GM12878 (cell line): Measurements from ENCODE around the gene AKT1S1. TPM values are rescaled to one million over a fixed set of nuclear protein-coding genes. Genes with fewer than 3 reads are reported as not detected.
A peak's percentile ranks its signal among the peaks of the same experiment; 100 is the strongest.

Source experiments
- ATF2 ChIP-seq: IDR thresholded peaks from 2 replicates; pipeline ENCODE4 v1.6.1; 2012; ENCODE audit warnings: low read length, inconsistent platforms
- ATF7 ChIP-seq: fragments of 450-650 bp; IDR thresholded peaks from 2 replicates; pipeline ENCODE4 v1.6.1; 2016; ENCODE audit warnings: low read depth, mild to moderate bottlenecking
- CBX5 ChIP-seq: sonication (generic); IDR thresholded peaks from 2 replicates; pipeline ENCODE4 v1.6.1; 2016; ENCODE audit warnings: low read depth, moderate library complexity, mild to moderate bottlenecking, inconsistent platforms
- EZH2 ChIP-seq: IDR thresholded peaks from 2 replicates; pipeline ENCODE4 v1.6.1; 2012; ENCODE audit warnings: low read depth, mild to moderate bottlenecking, control low read depth, inconsistent platforms, low read length, borderline replicate concordance; ENCODE audit not compliant: control insufficient read depth
- FOXK2 ChIP-seq: fragments of 450-650 bp; IDR thresholded peaks from 2 replicates; pipeline ENCODE4 v1.6.1; 2017; ENCODE audit warnings: mild to moderate bottlenecking, moderate library complexity
- HCFC1 ChIP-seq: fragments of 150-350 bp; IDR thresholded peaks from 2 replicates; pipeline ENCODE4 v1.6.1; 2014; ENCODE audit warnings: low read length
- IKZF1 ChIP-seq: fragments of 450-650 bp; conservative IDR thresholded peaks from 2 replicates; pipeline ENCODE4 v1.6.1; 2017; ENCODE audit warnings: antibody characterized with exemption, mild to moderate bottlenecking
- JUNB ChIP-seq: IDR thresholded peaks from 2 replicates; pipeline ENCODE4 v1.6.1; 2016; ENCODE audit warnings: antibody characterized with exemption, mild to moderate bottlenecking
- MAX ChIP-seq: IDR thresholded peaks from 2 replicates; pipeline ENCODE4 v1.6.1; 2012; ENCODE audit warnings: low read depth, low read length, improper control_type of control experiment
- MTA2 ChIP-seq: fragments of 450-650 bp; IDR thresholded peaks from 2 replicates; pipeline ENCODE4 v1.6.1; 2016; ENCODE audit warnings: low read depth, mild to moderate bottlenecking, moderate library complexity
- NBN ChIP-seq: fragments of 450-650 bp; IDR thresholded peaks from 2 replicates; pipeline ENCODE4 v1.6.1; 2016
- NR2C1 ChIP-seq: fragments of 450-650 bp; IDR thresholded peaks from 2 replicates; pipeline ENCODE4 v1.6.1; 2017; ENCODE audit warnings: antibody characterized with exemption, mild to moderate bottlenecking, moderate library complexity
- RAD21 ChIP-seq: IDR thresholded peaks from 2 replicates; pipeline ENCODE4 v1.6.1; 2011; ENCODE audit warnings: mild to moderate bottlenecking, low read depth, low read length, moderate library complexity; ENCODE audit not compliant: insufficient read depth
- RCOR1 ChIP-seq: conservative IDR thresholded peaks from 2 replicates; pipeline ENCODE4 v1.6.1; 2012; ENCODE audit warnings: low read depth, low read length, improper control_type of control experiment
- RELB ChIP-seq: fragments of 450-650 bp; IDR thresholded peaks from 2 replicates; pipeline ENCODE4 v1.6.1; 2017; ENCODE audit warnings: low read depth, mild to moderate bottlenecking, moderate library complexity
- SPI1 ChIP-seq: IDR thresholded peaks from 2 replicates; pipeline ENCODE4 v1.6.1; 2011; ENCODE audit warnings: low read depth, mild to moderate bottlenecking, low read length, moderate library complexity, borderline replicate concordance; ENCODE audit not compliant: insufficient read depth
- SREBF1 ChIP-seq: IDR thresholded peaks from 2 replicates; pipeline ENCODE4 v1.6.1; 2012; ENCODE audit warnings: mild to moderate bottlenecking, low read length
- YY1 ChIP-seq: IDR thresholded peaks from 2 replicates; pipeline ENCODE4 v1.6.1; 2011; ENCODE audit warnings: low read depth, mild to moderate bottlenecking, low read length
- ZNF24 ChIP-seq: fragments of 450-650 bp; IDR thresholded peaks from 2 replicates; pipeline ENCODE4 v1.6.1; 2017; ENCODE audit warnings: antibody characterized with exemption, mild to moderate bottlenecking
- ZNF384 ChIP-seq: IDR thresholded peaks from 2 replicates; pipeline ENCODE4 v1.6.1; 2012; ENCODE audit warnings: low read depth, mild to moderate bottlenecking, low read length, improper control_type of control experiment, borderline replicate concordance
- polyA plus RNA-seq, 11 experiments: library from polyadenylated mRNA; depleted of rRNA in 4 of 11; unstranded in 6 of 11; stranded (reverse) in 5 of 11; fragments of >200 nt; fragmentation: Nextera tagmentation in 4 of 11; fragmentation: Illumina TruSeq in 1 of 11; extraction: Ambion mirVana in 4 of 11; extraction: Trizol in 1 of 11; gene quantifications; 1 replicate in 1 of 11; 2 replicates in 10 of 11; pipeline versions ENCODE4 v1.2.1 to v1.2.3, GENCODE V29; 2011 to 2016; ENCODE audit warnings: inconsistent platforms in 2 of 11, missing spikeins in 2 of 11, low read depth in 1 of 11
- total RNA-seq, 4 experiments: library from RNA; depleted of rRNA in 3 of 4; stranded (reverse); fragments of >200 nt in 3 of 4; fragmentation: Illumina TruSeq in 1 of 4; extraction: Trizol in 1 of 4; gene quantifications; 2 replicates each; pipeline versions ENCODE4 v1.2.1 to v1.2.3, GENCODE V29; 2013 to 2021
- TF ChIP-seq, protein P1 (sequence below): fragments of 450-650 bp; IDR thresholded peaks from 2 replicates; pipeline ENCODE4 v1.6.1; 2016; ENCODE audit warnings: mild to moderate bottlenecking
- TF ChIP-seq, protein P2 (sequence below): fragments of 450-650 bp; IDR thresholded peaks from 2 replicates; pipeline ENCODE4 v1.6.1; 2018; ENCODE audit warnings: mild to moderate bottlenecking, low read depth, moderate library complexity; ENCODE audit not compliant: partially characterized antibody
- TF ChIP-seq, protein P3 (sequence below): IDR thresholded peaks from 2 replicates; pipeline ENCODE4 v1.6.1; 2012; ENCODE audit warnings: low read depth, low read length, improper control_type of control experiment

Gene AKT1S1
- total and polyA plus RNA-seq, 10 of the 15 experiments (the other 5 are each of a cell fraction or from before 2014, with no cell fraction given) = 0.43 to 23.0 (median 12.3) TPM

DNA sequence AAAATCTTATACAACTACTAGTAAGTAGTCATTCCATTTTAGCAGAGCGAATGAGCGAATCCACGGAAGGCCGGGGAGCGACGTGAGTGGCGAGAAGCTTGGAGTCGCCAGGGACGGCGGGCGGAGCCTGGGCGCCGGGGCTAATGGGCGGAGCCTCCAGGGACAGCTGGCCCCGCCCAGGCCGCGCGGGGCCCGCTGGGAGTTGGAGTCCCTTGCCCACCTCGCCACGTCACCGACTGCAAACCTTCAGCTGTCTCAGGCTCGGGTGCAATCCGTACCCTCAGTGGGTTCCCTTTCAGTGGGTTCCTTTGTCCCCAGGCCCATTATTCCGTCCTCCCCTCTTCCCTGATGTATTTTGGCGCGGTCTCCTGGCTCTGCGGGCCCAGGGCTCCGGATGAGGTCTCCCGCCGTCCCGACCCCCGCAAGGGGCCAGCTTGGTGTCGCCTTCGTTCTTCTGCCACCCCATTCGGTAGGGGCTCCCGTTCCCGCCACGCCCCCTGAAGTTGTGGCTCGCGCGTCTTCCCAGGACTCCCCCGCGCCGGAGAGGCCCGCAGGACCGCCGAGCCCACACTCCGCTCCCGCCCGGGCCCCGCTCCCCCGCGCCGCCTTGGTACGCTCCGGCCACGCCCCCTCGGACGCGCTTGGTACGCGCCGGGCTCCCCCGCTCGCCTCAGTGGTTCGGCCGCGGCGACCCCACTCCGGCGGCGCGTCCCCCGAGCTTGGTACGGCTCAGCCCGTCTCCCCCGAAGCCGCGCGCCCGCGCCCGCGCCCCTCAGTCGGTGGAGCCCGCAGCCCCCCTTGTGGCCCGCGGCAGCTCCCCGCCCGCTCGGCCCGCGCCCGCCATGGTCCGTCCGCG is 26.4 kb downstream of the AKT1S1 start, which contains the start of gene PTOV1 (continued):
- TF ChIP-seq, protein P1, sequence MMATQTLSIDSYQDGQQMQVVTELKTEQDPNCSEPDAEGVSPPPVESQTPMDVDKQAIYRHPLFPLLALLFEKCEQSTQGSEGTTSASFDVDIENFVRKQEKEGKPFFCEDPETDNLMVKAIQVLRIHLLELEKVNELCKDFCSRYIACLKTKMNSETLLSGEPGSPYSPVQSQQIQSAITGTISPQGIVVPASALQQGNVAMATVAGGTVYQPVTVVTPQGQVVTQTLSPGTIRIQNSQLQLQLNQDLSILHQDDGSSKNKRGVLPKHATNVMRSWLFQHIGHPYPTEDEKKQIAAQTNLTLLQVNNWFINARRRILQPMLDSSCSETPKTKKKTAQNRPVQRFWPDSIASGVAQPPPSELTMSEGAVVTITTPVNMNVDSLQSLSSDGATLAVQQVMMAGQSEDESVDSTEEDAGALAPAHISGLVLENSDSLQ = peak; percentile 40
- TF ChIP-seq NBN = peak; percentile 89
- no peak for TF ChIP-seq CBX5
- peak; percentile 45; the same call in 1 of the 2 replicates for TF ChIP-seq MTA2
- TF ChIP-seq RELB = peak; percentile 62
- TF ChIP-seq ATF2 = no peak
- TF ChIP-seq FOXK2 = peak; percentile 96
- TF ChIP-seq, protein P2, sequence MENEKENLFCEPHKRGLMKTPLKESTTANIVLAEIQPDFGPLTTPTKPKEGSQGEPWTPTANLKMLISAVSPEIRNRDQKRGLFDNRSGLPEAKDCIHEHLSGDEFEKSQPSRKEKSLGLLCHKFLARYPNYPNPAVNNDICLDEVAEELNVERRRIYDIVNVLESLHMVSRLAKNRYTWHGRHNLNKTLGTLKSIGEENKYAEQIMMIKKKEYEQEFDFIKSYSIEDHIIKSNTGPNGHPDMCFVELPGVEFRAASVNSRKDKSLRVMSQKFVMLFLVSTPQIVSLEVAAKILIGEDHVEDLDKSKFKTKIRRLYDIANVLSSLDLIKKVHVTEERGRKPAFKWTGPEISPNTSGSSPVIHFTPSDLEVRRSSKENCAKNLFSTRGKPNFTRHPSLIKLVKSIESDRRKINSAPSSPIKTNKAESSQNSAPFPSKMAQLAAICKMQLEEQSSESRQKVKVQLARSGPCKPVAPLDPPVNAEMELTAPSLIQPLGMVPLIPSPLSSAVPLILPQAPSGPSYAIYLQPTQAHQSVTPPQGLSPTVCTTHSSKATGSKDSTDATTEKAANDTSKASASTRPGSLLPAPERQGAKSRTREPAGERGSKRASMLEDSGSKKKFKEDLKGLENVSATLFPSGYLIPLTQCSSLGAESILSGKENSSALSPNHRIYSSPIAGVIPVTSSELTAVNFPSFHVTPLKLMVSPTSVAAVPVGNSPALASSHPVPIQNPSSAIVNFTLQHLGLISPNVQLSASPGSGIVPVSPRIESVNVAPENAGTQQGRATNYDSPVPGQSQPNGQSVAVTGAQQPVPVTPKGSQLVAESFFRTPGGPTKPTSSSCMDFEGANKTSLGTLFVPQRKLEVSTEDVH = peak; percentile 66
- no peak for TF ChIP-seq EZH2
- TF ChIP-seq ZNF384 = no peak
- peak; percentile 92 for TF ChIP-seq IKZF1
- TF ChIP-seq, protein P3, sequence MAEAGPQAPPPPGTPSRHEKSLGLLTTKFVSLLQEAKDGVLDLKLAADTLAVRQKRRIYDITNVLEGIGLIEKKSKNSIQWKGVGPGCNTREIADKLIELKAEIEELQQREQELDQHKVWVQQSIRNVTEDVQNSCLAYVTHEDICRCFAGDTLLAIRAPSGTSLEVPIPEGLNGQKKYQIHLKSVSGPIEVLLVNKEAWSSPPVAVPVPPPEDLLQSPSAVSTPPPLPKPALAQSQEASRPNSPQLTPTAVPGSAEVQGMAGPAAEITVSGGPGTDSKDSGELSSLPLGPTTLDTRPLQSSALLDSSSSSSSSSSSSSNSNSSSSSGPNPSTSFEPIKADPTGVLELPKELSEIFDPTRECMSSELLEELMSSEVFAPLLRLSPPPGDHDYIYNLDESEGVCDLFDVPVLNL = no peak
- no peak for TF ChIP-seq ZNF24
- TF ChIP-seq HCFC1 = peak; percentile 85
- TF ChIP-seq YY1 = peak; percentile 43
- TF ChIP-seq ATF7 = peak; percentile 95
- no peak for TF ChIP-seq MAX
- no peak for TF ChIP-seq SPI1
- TF ChIP-seq SREBF1 = peak; percentile 91
- TF ChIP-seq RAD21 = no peak
- TF ChIP-seq NR2C1 = peak; percentile 26; the same call in 1 of the 2 replicates
- no peak for TF ChIP-seq RCOR1
- TF ChIP-seq JUNB = no peak
